SJSA1 (cell line): ENCODE data around the gene CCDC110. TPM values are rescaled to one million over a fixed set of nuclear protein-coding genes. Genes with fewer than 3 reads are reported as not detected.
"Not testable (repeated sequence)": the region's sequence is repeated elsewhere in the genome, so short reads cannot be mapped to it uniquely, and the experiment has no call there.

Source experiments
- DNase-seq, 2 experiments: peaks; one replicate each; pipeline ENCODE4 v3.0.0-alpha.2; 2015 to 2020; ENCODE audit warnings: low spot score in 2 of 2, low read depth in 1 of 2
- H3K27ac ChIP-seq: fragments of 250-450 bp; sonication (Bioruptor Pico); 2 replicates; pipeline ENCODE4 v1.5.1; 2020; ENCODE audit warnings: mild to moderate bottlenecking, moderate library complexity
- H3K27me3 ChIP-seq: fragments of 250-450 bp; sonication (Bioruptor Pico); replicated peaks from 2 replicates; pipeline ENCODE4 v1.5.1; 2020; ENCODE audit warnings: mild to moderate bottlenecking, moderate library complexity
- H3K36me3 ChIP-seq: fragments of 250-450 bp; sonication (Bioruptor Pico); 2 replicates; pipeline ENCODE4 v1.5.1; 2020; ENCODE audit warnings: mild to moderate bottlenecking
- H3K4me1 ChIP-seq: fragments of 250-450 bp; sonication (Bioruptor Pico); replicated peaks from 2 replicates; pipeline ENCODE4 v1.6.1; 2021; ENCODE audit warnings: mild to moderate bottlenecking
- H3K4me3 ChIP-seq: fragments of 250-450 bp; sonication (Bioruptor Pico); 2 replicates; pipeline ENCODE4 v1.5.1; 2020; ENCODE audit warnings: mild to moderate bottlenecking
- H3K9me3 ChIP-seq: fragments of 250-450 bp; sonication (Bioruptor Pico); replicated peaks from 2 replicates; pipeline ENCODE4 v1.5.1; 2020; ENCODE audit warnings: mild to moderate bottlenecking
- total RNA-seq: library from RNA; depleted of rRNA; stranded (reverse); fragments of >200 nt; shearing (Covaris generic); gene quantifications from 2 replicates; pipeline ENCODE4 v1.2.3, GENCODE V29; 2014; rRNA removed

Gene CCDC110
- 0.19 and 0.71 TPM in 2 replicates for total RNA-seq

- H3K36me3 ChIP-seq, result no peaks in the 10 kb centered on the region
- peak; percentile 78 to 93 for DNase-seq
- H3K9me3 ChIP-seq, result peaks cover 4% of the 10 kb centered on the region; the same call in 1 of the 2 replicates
- H3K4me1 ChIP-seq, result peaks cover 10% of the 10 kb centered on the region
- H3K4me3 ChIP-seq, result peak within 1 kb of the TSS; percentile 69
- peaks cover 15% of the 10 kb centered on the region for H3K27me3 ChIP-seq
- H3K27ac ChIP-seq, result no peak within 1 kb of the TSS
Observed at GRCh38 chr4:185471235-185472102, at the start of gene CCDC110. Gene CCDC110, minus strand, starts transcription at chr4:185471733. Its CDS starts 50 bp downstream, at chr4:185471683.

- Histone ChIP-seq H3K27ac (no peak overlapping the region), H3K9me3 (no peaks in the 10 kb centered on the region), H3K4me1 (no peaks in the 10 kb centered on the region), H3K27me3 (no peaks in the 10 kb centered on the region), H3K4me3 (no peak overlapping the region), H3K36me3 (peaks cover 52% of the 10 kb centered on the region)
- DNase-seq, result no peak
Observed at GRCh38 chr4:185520119-185520518, 48.6 kb upstream of the CCDC110 start.

- no peak for DNase-seq
- no peaks in the 10 kb centered on the region for H3K4me1 ChIP-seq
- no peak overlapping the region for H3K4me3 ChIP-seq
- H3K9me3 ChIP-seq, result no peaks in the 10 kb centered on the region
- H3K27ac ChIP-seq, result no peak overlapping the region
- peaks cover 49% of the 10 kb centered on the region for H3K36me3 ChIP-seq
- H3K27me3 ChIP-seq, result no peaks in the 10 kb centered on the region
Observed at GRCh38 chr4:185518494-185518893, 47.0 kb upstream of the CCDC110 start.

- no peak overlapping the region for H3K27ac ChIP-seq
- DNase-seq, result no peak
- no peaks in the 10 kb centered on the region for H3K4me1 ChIP-seq
- no peak overlapping the region for H3K4me3 ChIP-seq
- no peaks in the 10 kb centered on the region for H3K9me3 ChIP-seq
- peaks cover 48% of the 10 kb centered on the region for H3K36me3 ChIP-seq
- no peaks in the 10 kb centered on the region for H3K27me3 ChIP-seq
Observed at GRCh38 chr4:185518069-185518468, 46.5 kb upstream of the CCDC110 start.

GRCh38 chr4:185515248-185515647, 43.7 kb upstream of the CCDC110 start:
- Histone ChIP-seq H3K27ac (no peak overlapping the region), H3K9me3 (no peaks in the 10 kb centered on the region), H3K27me3 (no peaks in the 10 kb centered on the region), H3K4me3 (no peak overlapping the region), H3K36me3 (peaks cover 30% of the 10 kb centered on the region), H3K4me1 (no peaks in the 10 kb centered on the region)
- DNase-seq, result no peak

GRCh38 chr4:185514182-185514697, 42.7 kb upstream of the CCDC110 start:
- Histone ChIP-seq H3K9me3 (no peaks in the 10 kb centered on the region), H3K27me3 (no peaks in the 10 kb centered on the region), H3K4me1 (no peaks in the 10 kb centered on the region), H3K27ac (no peak overlapping the region), H3K36me3 (peaks cover 24% of the 10 kb centered on the region), H3K4me3 (no peak overlapping the region)
- DNase-seq, result no peak

- no peak for DNase-seq
- Histone ChIP-seq H3K4me3 (no peak overlapping the region), H3K4me1 (no peaks in the 10 kb centered on the region)
Observed at GRCh38 chr4:185513489-185514181, 42.1 kb upstream of the CCDC110 start.

GRCh38 chr4:185512516-185512915, 41.0 kb upstream of the CCDC110 start:
- H3K4me3 ChIP-seq, result no peak overlapping the region
- H3K27me3 ChIP-seq, result no peaks in the 10 kb centered on the region
- no peaks in the 10 kb centered on the region for H3K4me1 ChIP-seq
- H3K36me3 ChIP-seq, result peaks cover 16% of the 10 kb centered on the region
- DNase-seq, result no peak
- H3K9me3 ChIP-seq, result no peaks in the 10 kb centered on the region
- no peak overlapping the region for H3K27ac ChIP-seq

More at GRCh38 chr4:185513489-185514181, 42.1 kb upstream of the CCDC110 start:
- Histone ChIP-seq H3K27me3 (no peaks in the 10 kb centered on the region), H3K9me3 (no peaks in the 10 kb centered on the region), H3K27ac (no peak overlapping the region), H3K36me3 (peaks cover 23% of the 10 kb centered on the region)

GRCh38 chr4:185511243-185511642, 39.7 kb upstream of the CCDC110 start:
- DNase-seq, H3K4me1 ChIP-seq: not testable (repeated sequence)

GRCh38 chr4:185510806-185511205, 39.3 kb upstream of the CCDC110 start:
- H3K27ac ChIP-seq, result no peak overlapping the region
- H3K27me3 ChIP-seq, result no peaks in the 10 kb centered on the region
- H3K9me3 ChIP-seq, result no peaks in the 10 kb centered on the region
- peaks cover 10% of the 10 kb centered on the region for H3K36me3 ChIP-seq
- no peak for DNase-seq
- no peak overlapping the region for H3K4me3 ChIP-seq
- no peaks in the 10 kb centered on the region for H3K4me1 ChIP-seq

More at GRCh38 chr4:185511243-185511642, 39.7 kb upstream of the CCDC110 start:
- H3K27ac ChIP-seq, H3K9me3 ChIP-seq, H3K27me3 ChIP-seq, H3K4me3 ChIP-seq: not testable (repeated sequence)
- peaks cover 10% of the 10 kb centered on the region for H3K36me3 ChIP-seq

GRCh38 chr4:185508181-185508580, 36.6 kb upstream of the CCDC110 start:
- Histone ChIP-seq H3K9me3 (no peaks in the 10 kb centered on the region), H3K27me3 (no peaks in the 10 kb centered on the region), H3K4me1 (no peaks in the 10 kb centered on the region), H3K36me3 (peaks cover 15% of the 10 kb centered on the region), H3K27ac (no peak overlapping the region), H3K4me3 (no peak overlapping the region)
- DNase-seq, result no peak

GRCh38 chr4:185506422-185506821, 34.9 kb upstream of the CCDC110 start:
- no peaks in the 10 kb centered on the region for H3K9me3 ChIP-seq
- DNase-seq, result no peak
- H3K27ac ChIP-seq, result no peak overlapping the region
- H3K36me3 ChIP-seq, result peaks cover 22% of the 10 kb centered on the region
- no peaks in the 10 kb centered on the region for H3K27me3 ChIP-seq
- no peak overlapping the region for H3K4me3 ChIP-seq
- no peaks in the 10 kb centered on the region for H3K4me1 ChIP-seq

- Histone ChIP-seq H3K4me3 (no peak overlapping the region), H3K27ac (no peak overlapping the region), H3K9me3 (no peaks in the 10 kb centered on the region), H3K4me1 (no peaks in the 10 kb centered on the region), H3K27me3 (no peaks in the 10 kb centered on the region), H3K36me3 (peaks cover 29% of the 10 kb centered on the region)
- DNase-seq, result no peak
Observed at GRCh38 chr4:185504098-185505047, 32.8 kb upstream of the CCDC110 start.
